HepG2 (cell line): ENCODE measurements around the gene TCEANC2. TPM values are rescaled to one million over a fixed set of nuclear protein-coding genes. Genes with fewer than 3 reads are reported as not detected.
A peak's percentile ranks its signal among the peaks of the same experiment; 100 is the strongest.

Source experiments
- ATAC-seq: fragments of 200-7000 bp; cut with Tn5 transposase; 3 replicates; pipeline ENCODE4 v1.9.1; 2020; ENCODE audit warnings: mild to moderate bottlenecking, moderate library complexity
- BruUV-seq: library from RNA; stranded (reverse); fragments of 400-500 nt; replicated peaks from 2 replicates; lab custom pipeline; 2021; lab: Mats Ljungman, UMichigan
- CTCF ChIA-PET: fragments of 300-600 bp; formaldehyde crosslinking; extraction: SDS; loops from one replicate; lab custom pipeline; 2021; ENCODE audit warnings: low total read pairs, inconsistent platforms, low intra/inter-chr PET ratio; lab: Yijun Ruan, JAX
- POLR2A ChIA-PET: fragments of 350-600 bp; sonication (Branson Sonifier 250); formaldehyde crosslinking; loops from one replicate; lab custom pipeline; 2020; ENCODE audit warnings: antibody characterized with exemption, inconsistent platforms; lab: Yijun Ruan, JAX
- DNase-seq: peaks from one replicate; pipeline ENCODE4 v3.0.0-alpha.2; 2015; ENCODE audit warnings: low spot score
- FAIRE-seq: peaks from 3 replicates; lab custom pipeline; 2011; peaks lifted over from hg19 to GRCh38; lab: Jason Lieb, UNC
- H2AFZ ChIP-seq: one replicate; pipeline ENCODE4 v1.6.1; 2011; ENCODE audit warnings: low read length, inconsistent platforms
- H3K27ac ChIP-seq: fragments of 300-600 bp; 3 replicates; pipeline ENCODE4 v1.8.0; 2011; ENCODE audit warnings: mixed run types, mild to moderate bottlenecking, mixed read lengths, low read length, inconsistent platforms; ENCODE audit not compliant: insufficient read depth; ENCODE audit errors: extremely low read length
- H3K27me3 ChIP-seq, 2 experiments: fragments of 200-600 bp in 1 of 2; 2 replicates in 1 of 2; 3 replicates in 1 of 2; pipeline versions ENCODE4 v1.6.0 to v1.8.0; 2011; ENCODE audit warnings: low read length in 2 of 2, mild to moderate bottlenecking in 2 of 2, moderate library complexity in 2 of 2, inconsistent platforms in 1 of 2; ENCODE audit not compliant: insufficient read depth in 2 of 2, control insufficient read depth in 1 of 2
- H3K36me3 ChIP-seq, 2 experiments: fragments of 200-600 bp in 1 of 2; replicated peaks in 1 of 2; 2 replicates in 1 of 2; 3 replicates in 1 of 2; pipeline versions ENCODE4 v1.5.1 to v1.8.0; 2011; ENCODE audit warnings: low read length in 2 of 2, inconsistent platforms in 1 of 2; ENCODE audit not compliant: insufficient read depth in 2 of 2, control insufficient read depth in 1 of 2
- H3K4me1 ChIP-seq: 2 replicates; pipeline ENCODE4 v1.5.1; 2012; ENCODE audit warnings: low read length, inconsistent platforms; ENCODE audit not compliant: insufficient read depth
- H3K4me2 ChIP-seq: 2 replicates; pipeline ENCODE4 v1.6.0; 2011; ENCODE audit warnings: low read depth, low read length, inconsistent platforms
- H3K4me3 ChIP-seq, 3 experiments: fragments of 200-600 bp in 1 of 3; sonication (generic), shearing (Covaris generic) in 1 of 3; replicated peaks in 1 of 3; 2 replicates each; pipeline ENCODE4 v1.5.1; 2011 to 2016; ENCODE audit warnings: low read length in 3 of 3, inconsistent platforms in 2 of 3, low read depth in 2 of 3, mild to moderate bottlenecking in 2 of 3, control low read depth in 1 of 3, mixed read lengths in 1 of 3; ENCODE audit not compliant: insufficient read depth in 1 of 3
- H3K79me2 ChIP-seq: one replicate; pipeline ENCODE4 v1.6.1; 2011; ENCODE audit warnings: low read length, inconsistent platforms; ENCODE audit not compliant: insufficient read depth
- H3K9ac ChIP-seq: 2 replicates; pipeline ENCODE4 v1.6.0; 2011; ENCODE audit warnings: mild to moderate bottlenecking, low read depth, low read length, inconsistent platforms; ENCODE audit not compliant: insufficient read depth
- H3K9me3 ChIP-seq: 2 replicates; pipeline ENCODE4 v1.5.1; 2012; ENCODE audit warnings: mild to moderate bottlenecking, low read length
- H4K20me1 ChIP-seq: 2 replicates; pipeline ENCODE4 v1.6.0; 2011; ENCODE audit warnings: inconsistent platforms, mild to moderate bottlenecking, low read length, moderate library complexity; ENCODE audit not compliant: insufficient read depth
- ATF7 ChIP-seq, 2 experiments: fragments of 450-650 bp in 1 of 2; sonication (generic) in 1 of 2; formaldehyde crosslinking in 1 of 2; IDR thresholded peaks; 2 replicates each; pipeline versions ENCODE4 v1.4.0 to v1.6.1; 2016 to 2020; ENCODE audit warnings: antibody characterized with exemption in 1 of 2, mild to moderate bottlenecking in 1 of 2, missing genetic modification reagents in 1 of 2
- HOXA3 ChIP-seq: sonication (generic); formaldehyde crosslinking; IDR thresholded peaks from 2 replicates; pipeline ENCODE4 v1.5.0; 2020; ENCODE audit warnings: missing genetic modification reagents
- NFE2L1 ChIP-seq: sonication (generic); formaldehyde crosslinking; IDR thresholded peaks from 2 replicates; pipeline ENCODE4 v1.4.0; 2020; ENCODE audit warnings: missing genetic modification reagents, mild to moderate bottlenecking, borderline replicate concordance
- NFYC ChIP-seq: IDR thresholded peaks from 2 replicates; pipeline ENCODE4 v1.6.1; 2016; ENCODE audit warnings: missing genetic modification reagents, missing compliant biosample characterization
- ZNF260 ChIP-seq: sonication (generic); formaldehyde crosslinking; IDR thresholded peaks from 2 replicates; pipeline ENCODE4 v1.4.0; 2020; ENCODE audit warnings: missing genetic modification reagents, low read depth, mild to moderate bottlenecking, borderline replicate concordance
- ZNF564 ChIP-seq: sonication (generic); formaldehyde crosslinking; IDR thresholded peaks from 2 replicates; pipeline ENCODE4 v1.8.1; 2023; ENCODE audit warnings: mild to moderate bottlenecking, missing genetic modification reagents
- ZNF768 ChIP-seq: sonication (generic); formaldehyde crosslinking; IDR thresholded peaks from 2 replicates; pipeline ENCODE4 v1.4.0; 2020; ENCODE audit warnings: missing genetic modification reagents
- WGBS: methylation state at CpG from one replicate; pipeline ENCODE4 v1.1.6; 2017; ENCODE audit warnings: low lambda C conversion rate; 5-methylcytosine and 5-hydroxymethylcytosine counted together
- in situ Hi-C: cut with HindIII; loops from 2 replicates; pipeline ENCODE4 v1.10.0; 2017; ENCODE audit warnings: low pct_unique_long_range_greater_than_20kb; ENCODE audit not compliant: extremely low pct_ligation_motif_present
- intact Hi-C: fragments of 100-400 bp; cut with micrococcal nuclease; formaldehyde crosslinking; loops from one replicate; pipeline ENCODE4 v1.10.0; 2022; ENCODE audit not compliant: unreplicated experiment
- polyA plus RNA-seq, 8 experiments: library from polyadenylated mRNA; depleted of rRNA in 3 of 8; stranded (reverse) in 7 of 8; unstranded in 1 of 8; fragments of >200 nt; fragmentation: Illumina TruSeq in 4 of 8; extraction: Trizol in 4 of 8; gene quantifications; 2 replicates each; pipeline versions ENCODE4 v1.2.1 to v1.2.3, GENCODE V29; 2011 to 2016; ENCODE audit warnings: low read depth in 4 of 8, missing spikeins in 1 of 8, mixed read lengths in 1 of 8; ENCODE audit not compliant: insufficient read depth in 1 of 8
- total RNA-seq, 5 experiments: library from RNA; depleted of rRNA; stranded (reverse); fragments of >200 nt; fragmentation: Illumina TruSeq; extraction: Trizol; gene quantifications; 2 replicates each; pipeline ENCODE4 v1.2.3, GENCODE V29; 2016; ENCODE audit warnings: low read depth in 1 of 5
- TF ChIP-seq, protein P1 (sequence below): sonication (generic); formaldehyde crosslinking; IDR thresholded peaks from 2 replicates; pipeline ENCODE4 v1.4.0; 2020; ENCODE audit warnings: mild to moderate bottlenecking, missing genetic modification reagents
- TF ChIP-seq, protein P2 (sequence below): sonication (generic); formaldehyde crosslinking; conservative IDR thresholded peaks from 2 replicates; pipeline ENCODE4 v1.8.0; 2022; ENCODE audit warnings: missing genetic modification reagents

TCEANC2 gene
- total and polyA plus RNA-seq, 2 of the 13 experiments (the other 11 are each of a cell fraction or from before 2014, with no cell fraction given), result 3.8 to 5.0 TPM

DNA sequence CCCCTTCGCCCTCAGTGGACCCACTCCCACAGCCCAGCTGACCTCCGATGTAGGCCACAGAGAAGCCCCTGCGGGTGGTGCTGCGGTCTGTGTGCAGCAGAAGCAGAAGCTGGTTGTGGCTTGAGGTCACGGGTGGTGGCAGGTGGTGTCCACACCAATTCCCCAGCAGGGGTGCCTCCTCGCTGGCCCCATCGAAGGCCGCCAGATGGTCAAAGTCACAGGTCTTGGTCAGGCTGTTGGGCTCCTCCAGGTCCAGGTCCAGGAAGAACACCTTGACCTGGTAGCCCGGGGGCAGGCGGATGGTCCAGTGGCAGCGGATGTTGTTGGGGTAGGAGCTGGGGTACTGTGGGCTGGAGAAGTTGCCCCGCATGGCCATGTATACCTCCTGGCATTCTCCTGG lies 86.3 kb downstream of the TCEANC2 start (continued):
- TF ChIP-seq NFYC (no peak), NFE2L1 (CRISPR knock-in tag) (no peak), ZNF260 (CRISPR knock-in tag) (no peak), ZNF564 (no peak)
- TF ChIP-seq, protein P1, sequence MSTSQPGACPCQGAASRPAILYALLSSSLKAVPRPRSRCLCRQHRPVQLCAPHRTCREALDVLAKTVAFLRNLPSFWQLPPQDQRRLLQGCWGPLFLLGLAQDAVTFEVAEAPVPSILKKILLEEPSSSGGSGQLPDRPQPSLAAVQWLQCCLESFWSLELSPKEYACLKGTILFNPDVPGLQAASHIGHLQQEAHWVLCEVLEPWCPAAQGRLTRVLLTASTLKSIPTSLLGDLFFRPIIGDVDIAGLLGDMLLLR (CRISPR knock-in tag), result no peak
- TF ChIP-seq, protein P2, sequence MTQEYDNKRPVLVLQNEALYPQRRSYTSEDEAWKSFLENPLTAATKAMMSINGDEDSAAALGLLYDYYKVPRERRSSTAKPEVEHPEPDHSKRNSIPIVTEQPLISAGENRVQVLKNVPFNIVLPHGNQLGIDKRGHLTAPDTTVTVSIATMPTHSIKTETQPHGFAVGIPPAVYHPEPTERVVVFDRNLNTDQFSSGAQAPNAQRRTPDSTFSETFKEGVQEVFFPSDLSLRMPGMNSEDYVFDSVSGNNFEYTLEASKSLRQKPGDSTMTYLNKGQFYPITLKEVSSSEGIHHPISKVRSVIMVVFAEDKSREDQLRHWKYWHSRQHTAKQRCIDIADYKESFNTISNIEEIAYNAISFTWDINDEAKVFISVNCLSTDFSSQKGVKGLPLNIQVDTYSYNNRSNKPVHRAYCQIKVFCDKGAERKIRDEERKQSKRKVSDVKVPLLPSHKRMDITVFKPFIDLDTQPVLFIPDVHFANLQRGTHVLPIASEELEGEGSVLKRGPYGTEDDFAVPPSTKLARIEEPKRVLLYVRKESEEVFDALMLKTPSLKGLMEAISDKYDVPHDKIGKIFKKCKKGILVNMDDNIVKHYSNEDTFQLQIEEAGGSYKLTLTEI (CRISPR knock-in tag), result no peak

DNA sequence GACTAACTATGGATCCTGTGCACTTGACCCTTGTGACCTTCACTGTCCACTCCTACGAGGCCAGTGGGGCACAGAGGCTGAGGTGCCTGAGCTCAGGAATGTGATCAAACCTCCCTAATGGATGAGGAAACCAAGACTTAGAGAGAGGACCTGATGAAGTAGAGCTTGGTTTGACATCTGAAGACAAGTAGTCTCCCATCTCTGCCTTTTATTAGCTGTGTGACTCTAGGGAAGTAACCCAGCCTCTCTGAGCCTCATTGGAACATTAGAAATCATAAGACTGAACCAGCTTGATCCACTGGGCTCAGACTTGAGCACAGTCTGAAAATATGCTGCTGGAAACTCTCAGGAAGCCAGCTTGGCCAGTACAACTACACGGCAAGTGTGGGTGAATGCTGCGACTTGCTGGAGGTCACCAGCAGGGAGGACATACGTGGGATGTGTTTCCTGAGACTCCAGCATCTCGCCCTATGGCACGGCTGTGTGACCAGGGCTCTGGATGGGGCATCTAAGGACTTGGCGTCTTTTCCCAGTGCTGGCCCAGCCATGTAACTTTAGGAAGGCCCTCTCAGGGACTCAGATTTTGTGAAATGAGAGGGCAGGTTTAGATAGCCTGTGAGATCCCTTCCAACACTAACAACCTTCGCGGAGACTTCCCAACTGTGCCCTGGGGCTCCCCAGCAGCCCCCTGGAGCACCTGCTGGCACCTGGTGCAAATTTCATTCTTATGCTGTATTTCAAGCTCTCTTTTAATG lies 88.9 kb downstream of the TCEANC2 start:
- no peak overlapping the region for H3K4me3 ChIP-seq
- in situ Hi-C loops, result no loop called here
- TF ChIP-seq ATF7 (IDR thresholded peaks at IDR 0.05), result no peak
- TF ChIP-seq ATF7 (CRISPR knock-in tag; IDR thresholded peaks at IDR 0.05), result no peak
- TF ChIP-seq ZNF768 (CRISPR knock-in tag), result peak; percentile 49; the same call in 1 of the 2 replicates
- TF ChIP-seq HOXA3 (CRISPR knock-in tag), result no peak
- TF ChIP-seq, all 625 proteins: peak for 1
- 16% methylated on average over 5 of the region's 9 CpGs for WGBS
- Histone ChIP-seq H2AFZ (no peak overlapping the region), H4K20me1 (no peaks in the 10 kb centered on the region), H3K79me2 (no peaks in the 10 kb centered on the region), H3K36me3 (no peaks in the 10 kb centered on the region), H3K9ac (no peak overlapping the region), H3K9me3 (no peaks in the 10 kb centered on the region), H3K27ac (no peak overlapping the region), H3K4me1 (peaks cover 4% of the 10 kb centered on the region), H3K27me3 (peaks cover 0 to 15% of the 10 kb centered on the region in 2 experiments; a peak in 3 of 5 replicates), H3K4me2 (no peak overlapping the region)
- FAIRE-seq (no peak), ATAC-seq (no peak), DNase-seq (no peak)
- BruUV-seq, result no TSS peak
- intact Hi-C loops, result no loop called here
- ChIA-PET POLR2A (no interaction called here), CTCF (no interaction called here)
